GM12878 (cell line): ENCODE data around the gene AGRN. TPM values are rescaled to one million over a fixed set of nuclear protein-coding genes. Genes with fewer than 3 reads are reported as not detected.
A peak's percentile ranks its signal among the peaks of the same experiment; 100 is the strongest.

Source experiments
- ATAC-seq: fragments of 200-7000 bp; cut with Tn5 transposase; 3 replicates; pipeline ENCODE4 v1.9.1; 2020; ENCODE audit warnings: mild to moderate bottlenecking, moderate library complexity
- BruUV-seq: library from RNA; stranded (reverse); fragments of 400-500 nt; replicated peaks from 2 replicates; lab custom pipeline; 2021; lab: Mats Ljungman, UMichigan
- CTCF ChIA-PET: fragments of 300-600 bp; sonication (Branson Sonifier 250); formaldehyde crosslinking; extraction: SDS; loops from one replicate; lab custom pipeline; 2021; ENCODE audit warnings: inconsistent platforms; lab: Yijun Ruan, JAX
- POLR2A ChIA-PET: fragments of 350-600 bp; formaldehyde crosslinking; extraction: SDS; loops from one replicate; lab custom pipeline; 2021; ENCODE audit warnings: inconsistent platforms; lab: Charles Lee
- RAD21 ChIA-PET: fragments of 300-600 bp; sonication (Branson Sonifier 250); formaldehyde crosslinking; loops from one replicate; lab custom pipeline; 2023; ENCODE audit warnings: antibody characterized with exemption; ENCODE audit not compliant: unreplicated experiment; lab: Charles Lee
- SMC1A ChIA-PET: fragments of 300-600 bp; sonication (Branson Sonifier 250); formaldehyde crosslinking; loops from one replicate; lab custom pipeline; 2023; ENCODE audit not compliant: unreplicated experiment, uncharacterized antibody; lab: Charles Lee
- DNase-seq: peaks from one replicate; pipeline ENCODE4 v3.0.0-alpha.2; 2011; ENCODE audit warnings: low read depth, low spot score
- FAIRE-seq: peaks from 3 replicates; lab custom pipeline; 2011; peaks lifted over from hg19 to GRCh38; lab: Jason Lieb, UNC
- H2AFZ ChIP-seq: 2 replicates; pipeline ENCODE4 v1.6.0; 2011; ENCODE audit warnings: low read depth, low read length, control low read depth; ENCODE audit not compliant: control insufficient read depth
- H3K27ac ChIP-seq: 2 replicates; pipeline ENCODE4 v1.5.1; 2011; ENCODE audit warnings: control low read depth; ENCODE audit not compliant: control insufficient read depth, insufficient read depth
- H3K27me3 ChIP-seq, 2 experiments: replicated peaks in 1 of 2; 2 replicates each; pipeline versions ENCODE4 v1.6.0 to v1.6.1; 2011; ENCODE audit warnings: low read length in 1 of 2; ENCODE audit not compliant: control insufficient read depth in 2 of 2, insufficient read depth in 2 of 2
- H3K36me3 ChIP-seq, 2 experiments: 2 replicates each; pipeline ENCODE4 v1.5.1; 2011; ENCODE audit warnings: low read length in 1 of 2; ENCODE audit not compliant: control insufficient read depth in 2 of 2, insufficient read depth in 2 of 2
- H3K4me1 ChIP-seq: 2 replicates; pipeline ENCODE4 v1.6.1; 2011; ENCODE audit warnings: mild to moderate bottlenecking, low read length, moderate library complexity, mixed read lengths; ENCODE audit not compliant: control insufficient read depth, insufficient read depth
- H3K4me2 ChIP-seq: 2 replicates; pipeline ENCODE4 v1.6.0; 2011; ENCODE audit warnings: control low read depth; ENCODE audit not compliant: control insufficient read depth, insufficient read depth
- H3K4me3 ChIP-seq: fragments of 200-600 bp; sonication (generic); 2 replicates; pipeline ENCODE4 v1.5.1; 2016
- H3K79me2 ChIP-seq: 2 replicates; pipeline ENCODE4 v1.6.0; 2011; ENCODE audit warnings: low read length; ENCODE audit not compliant: control insufficient read depth, insufficient read depth
- H3K9ac ChIP-seq: 2 replicates; pipeline ENCODE4 v1.8.0; 2011; ENCODE audit warnings: low read length, control low read depth, mixed read lengths; ENCODE audit not compliant: control insufficient read depth, insufficient read depth
- H3K9me3 ChIP-seq: replicated peaks from 3 replicates; pipeline ENCODE4 v1.5.1; 2011; ENCODE audit warnings: mild to moderate bottlenecking, low read length; ENCODE audit not compliant: control insufficient read depth, insufficient read depth
- H4K20me1 ChIP-seq: 2 replicates; pipeline ENCODE4 v1.6.0; 2011; ENCODE audit not compliant: control insufficient read depth, insufficient read depth
- HDGF ChIP-seq: fragments of 450-650 bp; IDR thresholded peaks from 2 replicates; pipeline ENCODE4 v1.6.1; 2016; ENCODE audit warnings: antibody characterized with exemption
- NFIC ChIP-seq: IDR thresholded peaks from 2 replicates; pipeline ENCODE4 v1.6.1; 2012; ENCODE audit warnings: low read depth, mild to moderate bottlenecking, inconsistent platforms, low read length, moderate library complexity
- RB1 ChIP-seq: fragments of 450-650 bp; formaldehyde crosslinking; IDR thresholded peaks from 2 replicates; pipeline ENCODE4 v1.6.1; 2017; ENCODE audit warnings: mild to moderate bottlenecking, borderline replicate concordance
- ZBTB33 ChIP-seq: fragments of 450-650 bp; IDR thresholded peaks from 2 replicates; pipeline ENCODE4 v1.6.1; 2017; ENCODE audit warnings: mild to moderate bottlenecking
- ZNF622 ChIP-seq: fragments of 450-650 bp; IDR thresholded peaks from 2 replicates; pipeline ENCODE4 v1.6.1; 2017; ENCODE audit warnings: mild to moderate bottlenecking, inconsistent platforms
- WGBS: methylation state at CpG from one replicate; pipeline ENCODE4 v1.1.6; 2016; ENCODE audit warnings: low lambda C conversion rate; ENCODE audit not compliant: insufficient replicate concordance, insufficient coverage; ENCODE audit errors: missing lambda C conversion rate; 5-methylcytosine and 5-hydroxymethylcytosine counted together
- in situ Hi-C: fragments of 300-500 bp; cut with MboI; formaldehyde crosslinking; loops from 9 replicates; pipeline ENCODE4 v1.14.3; 2018; ENCODE audit warnings: mixed read lengths
- intact Hi-C: fragments of 100-400 bp; cut with micrococcal nuclease; formaldehyde crosslinking; loops from one replicate; pipeline ENCODE4 v1.14.2; 2022; ENCODE audit not compliant: unreplicated experiment
- polyA plus RNA-seq, 11 experiments: library from polyadenylated mRNA; depleted of rRNA in 4 of 11; unstranded in 6 of 11; stranded (reverse) in 5 of 11; fragments of >200 nt; fragmentation: Nextera tagmentation in 4 of 11; fragmentation: Illumina TruSeq in 1 of 11; extraction: Ambion mirVana in 4 of 11; extraction: Trizol in 1 of 11; gene quantifications; 1 replicate in 1 of 11; 2 replicates in 10 of 11; pipeline versions ENCODE4 v1.2.1 to v1.2.3, GENCODE V29; 2011 to 2016; ENCODE audit warnings: inconsistent platforms in 2 of 11, missing spikeins in 2 of 11, low read depth in 1 of 11
- total RNA-seq, 4 experiments: library from RNA; depleted of rRNA in 3 of 4; stranded (reverse); fragments of >200 nt in 3 of 4; fragmentation: Illumina TruSeq in 1 of 4; extraction: Trizol in 1 of 4; gene quantifications; 2 replicates each; pipeline versions ENCODE4 v1.2.1 to v1.2.3, GENCODE V29; 2013 to 2021
- TF ChIP-seq, protein P1 (sequence below): fragments of 450-650 bp; IDR thresholded peaks from 2 replicates; pipeline ENCODE4 v1.6.1; 2016; ENCODE audit warnings: mild to moderate bottlenecking

The AGRN gene
- total and polyA plus RNA-seq, 10 of the 15 experiments (the other 5 are each of a cell fraction or from before 2014, with no cell fraction given), result 0.02 to 41.8 (median 4.1) TPM

DNA sequence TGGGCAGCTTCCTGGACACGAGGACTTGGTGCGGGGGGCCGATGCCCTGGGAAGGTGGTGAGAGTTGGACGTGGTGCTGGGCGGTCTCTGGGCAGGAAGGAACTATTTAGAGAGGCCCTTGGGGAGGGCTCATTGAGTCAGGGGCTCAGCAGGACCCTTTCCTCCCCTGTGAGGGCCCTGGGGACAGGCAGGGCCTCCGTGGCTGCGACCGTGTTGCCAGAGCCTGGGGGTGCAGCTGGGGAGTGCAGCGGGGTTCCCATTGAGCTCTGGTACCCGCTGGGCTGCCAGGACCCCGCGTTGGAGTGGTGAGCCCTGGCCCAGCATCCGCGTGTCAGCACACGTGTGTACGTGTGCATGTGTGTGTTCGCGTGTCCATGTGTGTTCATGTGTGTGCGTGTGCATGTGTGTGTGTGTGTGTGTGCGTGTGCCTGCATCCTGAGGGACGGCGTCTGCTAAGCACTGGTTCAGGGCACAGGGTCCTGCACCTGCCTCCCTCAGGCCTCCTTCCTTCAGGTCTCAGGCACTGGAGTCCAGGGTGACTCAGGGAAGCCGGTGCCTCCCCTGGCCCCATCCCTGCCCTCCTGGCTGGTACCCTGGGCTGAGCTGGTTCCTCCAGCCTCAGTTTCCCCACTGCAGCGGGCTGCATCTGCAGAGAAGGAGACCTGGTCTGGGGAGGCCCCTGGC is 43.5 kb downstream of the AGRN start:
- FAIRE-seq (no peak), DNase-seq (no peak), ATAC-seq (peak; percentile 4)
- BruUV-seq, result TSS peak; percentile 72
- Histone ChIP-seq H3K9ac (no peak overlapping the region), H2AFZ (peak overlapping the region; percentile 6; the same call in 1 of the 2 replicates), H4K20me1 (no peaks in the 10 kb centered on the region), H3K4me1 (peaks cover 23% of the 10 kb centered on the region), H3K27ac (peak overlapping the region; percentile 34), H3K4me2 (peak overlapping the region; percentile 78), H3K9me3 (no peaks in the 10 kb centered on the region), H3K27me3 (no peaks in the 10 kb centered on the region), H3K4me3 (peak overlapping the region; percentile 63; the same call in 1 of the 2 replicates), H3K36me3 (no peaks in the 10 kb centered on the region), H3K79me2 (no peaks in the 10 kb centered on the region)
- RAD21 ChIA-PET, result interaction anchor here (0.7 to 3.7 kb wide), 18 partner anchors 16 to 228 kb away, joined by 3 to 58 read pairs (median 8); partner anchors contain the start of genes AGRN, ISG15 and PERM1
- TF ChIP-seq HDGF, result peak; percentile 74; the same call in 1 of the 2 replicates
- TF ChIP-seq, protein P1, sequence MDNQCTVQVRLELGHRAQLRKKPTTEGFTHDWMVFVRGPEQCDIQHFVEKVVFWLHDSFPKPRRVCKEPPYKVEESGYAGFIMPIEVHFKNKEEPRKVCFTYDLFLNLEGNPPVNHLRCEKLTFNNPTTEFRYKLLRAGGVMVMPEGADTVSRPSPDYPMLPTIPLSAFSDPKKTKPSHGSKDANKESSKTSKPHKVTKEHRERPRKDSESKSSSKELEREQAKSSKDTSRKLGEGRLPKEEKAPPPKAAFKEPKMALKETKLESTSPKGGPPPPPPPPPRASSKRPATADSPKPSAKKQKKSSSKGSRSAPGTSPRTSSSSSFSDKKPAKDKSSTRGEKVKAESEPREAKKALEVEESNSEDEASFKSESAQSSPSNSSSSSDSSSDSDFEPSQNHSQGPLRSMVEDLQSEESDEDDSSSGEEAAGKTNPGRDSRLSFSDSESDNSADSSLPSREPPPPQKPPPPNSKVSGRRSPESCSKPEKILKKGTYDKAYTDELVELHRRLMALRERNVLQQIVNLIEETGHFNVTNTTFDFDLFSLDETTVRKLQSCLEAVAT, result peak; percentile 50; the same call in 1 of the 2 replicates
- TF ChIP-seq RB1, result 0 out of 2 replicates have a peak, but pooled peaks have one; percentile 17
- TF ChIP-seq ZBTB33, result peak; percentile 82
- TF ChIP-seq NFIC, result no peak
- no peak for TF ChIP-seq ZNF622
- POLR2A ChIA-PET, result interaction anchor here (1.0 to 2.7 kb wide), 9 partner anchors 25 to 187 kb away, joined by 3 to 15 read pairs (median 5); partner anchors contain the start of gene ISG15
- 53% methylated on average over 24 of the region's 24 CpGs for WGBS
- CTCF ChIA-PET, result interaction anchor here (0.7 to 8.7 kb wide), 15 partner anchors 9 to 227 kb away, joined by 3 to 83 read pairs (median 6); partner anchors contain the start of genes ISG15, NOC2L and PERM1
- in situ Hi-C loops (loop anchor here (5.0 kb wide), 2 partner anchors 41 to 81 kb away; partner anchors contain the start of genes AGRN and PERM1), intact Hi-C loops (loop anchor here (1.0 to 10.0 kb wide), 4 partner anchors 30 to 159 kb away; no protein-coding TSS in a partner anchor)
- SMC1A ChIA-PET, result interaction anchor here (0.9 to 2.7 kb wide), 8 partner anchors 24 to 187 kb away, joined by 3 to 24 read pairs (median 8); partner anchors contain the start of gene ISG15
